NCI-H82 (cell line): ENCODE results near the gene PARP16.
"Not testable (repeated sequence)": the region's sequence is repeated elsewhere in the genome, so short reads cannot be mapped to it uniquely, and the experiment has no call there.

Source experiments
- DNase-seq: peaks from one replicate; lab custom pipeline; 2025; lab: John Stamatoyannopoulos, UW

PARP16 gene

DNA sequence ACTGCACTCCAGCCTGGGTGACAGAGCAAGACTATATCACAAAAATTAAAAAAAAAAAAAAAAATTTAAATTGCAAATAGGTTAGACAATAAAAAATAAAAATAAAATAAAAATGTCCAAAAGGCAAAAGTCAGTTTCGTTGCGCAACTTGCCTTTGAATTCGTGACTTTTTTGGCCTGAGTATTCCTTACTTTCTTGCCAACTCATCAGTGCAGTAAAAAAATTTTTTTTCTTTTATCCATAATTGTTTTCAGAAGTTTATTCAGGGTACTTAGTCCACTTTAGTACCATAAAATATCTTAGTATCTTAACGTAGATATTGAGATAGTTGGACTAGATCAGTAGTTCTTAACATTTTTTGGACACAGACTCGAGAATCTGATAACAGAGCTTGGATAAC, 53.0 kb downstream of the PARP16 start:
- no peak for DNase-seq

DNA sequence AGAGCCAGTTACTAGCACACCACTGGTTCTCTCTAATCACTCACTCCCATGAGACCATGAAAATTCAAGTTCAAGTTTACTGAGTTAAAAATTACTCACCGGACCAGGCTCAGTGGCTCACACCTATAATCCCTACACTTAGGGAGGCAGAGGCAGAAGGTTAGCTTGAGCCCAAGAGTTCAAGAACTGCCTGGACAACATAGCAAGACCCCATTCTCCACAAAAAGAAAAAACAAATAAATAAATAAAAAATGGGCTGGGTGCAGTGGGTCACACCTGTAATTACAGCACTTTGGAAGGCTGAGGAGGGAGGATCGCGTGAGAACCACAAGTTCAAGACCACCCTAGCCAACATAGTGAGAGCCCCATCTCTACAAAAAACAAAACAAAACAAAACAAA, 54.2 kb downstream of the PARP16 start:
- no peak for DNase-seq

DNA sequence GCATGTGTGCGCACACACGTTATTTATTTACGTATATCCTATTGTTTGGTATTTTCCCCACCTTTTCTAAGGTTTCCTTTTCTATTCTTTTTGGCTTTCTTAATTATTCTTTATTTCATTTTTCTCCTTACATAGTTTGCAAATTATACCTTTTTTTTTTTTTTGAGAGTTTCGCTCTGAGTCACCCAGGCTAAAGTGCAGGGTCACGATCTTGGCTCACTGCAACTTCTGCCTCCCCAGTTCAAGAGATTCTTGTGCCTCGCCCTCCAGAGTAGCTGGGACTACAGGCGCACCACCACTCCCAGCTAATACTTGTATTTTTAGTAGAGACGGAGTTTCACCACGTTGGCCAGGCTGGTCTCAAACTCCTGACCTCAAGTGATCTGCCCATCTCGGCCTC, 55.4 kb downstream of the PARP16 start:
- DNase-seq, result no peak

GRCh38 chr15:65226901-65227300, 59.8 kb downstream of the PARP16 start:
- DNase-seq, result not testable (repeated sequence)

GRCh38 chr15:65226221-65226620, 60.5 kb downstream of the PARP16 start:
- no peak for DNase-seq

GRCh38 chr15:65223996-65224395, 62.7 kb downstream of the PARP16 start:
- no peak for DNase-seq

DNA sequence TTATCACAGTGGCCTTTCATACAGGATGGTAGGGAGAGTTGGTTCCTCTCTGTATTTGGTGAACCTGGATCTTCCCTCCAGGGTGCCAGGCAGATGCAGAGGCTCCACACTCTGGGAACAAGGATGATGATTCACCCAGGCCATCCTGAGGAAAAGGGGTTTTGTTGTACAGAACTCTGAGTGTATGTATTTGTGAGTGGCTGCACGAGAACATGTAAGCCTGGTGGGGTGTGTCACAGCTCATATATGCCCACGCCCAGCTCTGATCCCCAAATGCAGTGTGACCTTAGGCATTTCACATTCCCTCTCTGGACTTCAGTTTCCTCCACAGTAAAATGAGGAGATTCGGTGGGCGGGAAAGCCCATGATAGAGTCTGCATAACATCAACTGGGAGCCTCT, 63.8 kb downstream of the PARP16 start:
- no peak for DNase-seq

- no peak for DNase-seq
These were observed 65.0 kb downstream of the PARP16 start for GRCh38 chr15:65221697-65222096.

DNA sequence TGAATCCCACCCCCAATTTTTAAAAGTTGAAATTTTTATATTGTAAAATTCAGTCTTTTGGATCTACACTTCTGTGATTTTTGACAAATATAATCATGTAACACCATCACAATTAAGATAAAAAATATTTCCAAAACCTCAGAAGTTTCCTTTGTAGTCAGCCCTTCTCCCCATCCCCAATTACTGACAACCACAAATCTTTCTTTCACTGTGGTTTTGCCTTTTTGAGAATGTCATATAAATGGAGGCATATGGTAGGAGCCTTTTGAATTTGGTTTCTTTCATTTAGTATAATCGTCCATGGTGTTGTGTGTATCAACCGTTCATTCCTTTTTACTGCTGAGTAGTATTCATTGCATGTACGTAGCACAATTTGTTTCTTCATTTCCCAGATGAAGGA, 67.5 kb downstream of the PARP16 start:
- DNase-seq, result no peak

- no peak for DNase-seq
These were observed 68.9 kb downstream of the PARP16 start for GRCh38 chr15:65217526-65218482.

GRCh38 chr15:65215496-65215895, 71.2 kb downstream of the PARP16 start:
- DNase-seq, result no peak

GRCh38 chr15:65214010-65214409, 72.7 kb downstream of the PARP16 start:
- DNase-seq, result no peak

DNA sequence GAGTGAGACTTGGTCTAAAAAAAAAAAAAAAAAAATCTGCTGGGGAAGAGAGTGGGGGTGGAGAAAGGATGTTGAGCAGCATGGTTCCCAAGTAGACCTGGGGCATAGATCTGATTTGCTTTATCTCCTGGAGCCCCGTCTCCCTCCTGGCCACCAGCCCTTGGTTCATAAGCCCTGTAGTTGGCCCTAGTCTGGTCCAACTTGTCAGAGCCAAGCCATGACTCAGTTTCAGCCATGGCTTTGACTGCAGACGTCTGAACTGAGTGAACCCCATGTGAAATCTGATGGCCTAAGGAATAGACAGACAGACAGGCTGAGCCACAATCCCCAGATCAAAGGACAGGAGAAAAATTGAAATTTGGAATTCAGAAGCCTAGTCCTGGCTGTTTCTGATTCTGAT, 73.4 kb downstream of the PARP16 start:
- DNase-seq, result no peak

GRCh38 chr15:65212097-65212496, 74.6 kb downstream of the PARP16 start:
- peak; percentile 62 for DNase-seq

DNA sequence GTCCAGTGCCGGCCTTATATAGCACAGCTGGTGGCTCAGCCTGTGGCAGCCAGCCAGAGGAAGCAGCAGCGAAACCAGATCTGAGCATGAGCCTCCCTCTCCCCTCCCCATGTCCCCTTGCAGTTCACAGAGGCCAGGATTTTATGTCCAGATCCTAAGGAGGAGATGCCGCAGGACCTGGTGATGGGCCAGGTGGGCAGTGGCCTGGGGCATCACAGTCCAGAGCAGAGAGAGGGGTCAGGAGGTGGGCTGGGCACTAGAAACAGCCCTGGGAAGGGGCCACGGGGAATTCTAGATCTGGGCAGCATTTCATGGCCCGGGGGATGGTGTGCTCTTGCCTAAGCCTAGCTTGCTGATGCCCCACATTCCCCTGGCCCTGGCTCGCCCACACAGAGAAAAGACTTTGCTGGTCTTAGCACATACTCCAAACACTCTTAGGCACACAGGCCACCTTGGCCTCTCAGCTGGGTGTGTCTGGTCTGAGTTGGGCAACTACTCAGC, 75.2 kb downstream of the PARP16 start:
- peak; percentile 68 for DNase-seq

GRCh38 chr15:65210770-65211481, 75.8 kb downstream of the PARP16 start, which contains the start of gene CILP:
Gene CILP (minus strand): TSS chr15:65211473. CDS start chr15:65209755, 1,718 bp downstream.
- DNase-seq, result peak; percentile 18

GRCh38 chr15:65209701-65210643, 76.7 kb downstream of the PARP16 start:
- no peak for DNase-seq

GRCh38 chr15:65208647-65209046, 78.0 kb downstream of the PARP16 start:
- DNase-seq, result peak; percentile 96
